ENCODE measurements around the gene NOL4L.

GRCh38 chr20:32404017-32404416 is 181.1 kb downstream of the NOL4L start:
- TF ChIP-seq CTCF (IDR thresholded peaks at IDR 0.05; ENCODE audit: low read depth, low read length) (no peak), POLR2A (IDR thresholded peaks at IDR 0.05; ENCODE audit: extremely low read depth, insufficient read length) (no peak), MAX (IDR thresholded peaks at IDR 0.05; ENCODE audit: low read depth, low read length) (no peak), MYC (IDR thresholded peaks at IDR 0.05; ENCODE audit: low read depth, low read length) (no peak)

Data from NB4 (cell line).